Measurements from ENCODE around the gene APBB2. TPM values are rescaled to one million over a fixed set of nuclear protein-coding genes. Genes with fewer than 3 reads are reported as not detected.

APBB2 gene
- total RNA-seq, 4 donors from 2014 or later, result 47.5 to 99.9 (median 57.5) TPM

- no peaks in the 10 kb centered on the region for H3K36me3 ChIP-seq
- no peaks in the 10 kb centered on the region for H3K4me1 ChIP-seq
- no peaks in the 10 kb centered on the region for H3K27me3 ChIP-seq
- no peak for DNase-seq
- no peaks in the 10 kb centered on the region for H3K9me3 ChIP-seq
- TF ChIP-seq CTCF (IDR thresholded peaks at IDR 0.05), result no peak
- TF ChIP-seq POLR2A (IDR thresholded peaks at IDR 0.05), result no peak
- H3K4me3 ChIP-seq, result no peak overlapping the region
- H3K27ac ChIP-seq, result no peak overlapping the region
Measured at GRCh38 chr4:40990236-40990898, 224.0 kb downstream of the APBB2 start.

GRCh38 chr4:40987151-40987550 is 227.2 kb downstream of the APBB2 start:
- no peaks in the 10 kb centered on the region for H3K4me1 ChIP-seq
- H3K36me3 ChIP-seq, result no peaks in the 10 kb centered on the region
- H3K27ac ChIP-seq, result no peak overlapping the region
- TF ChIP-seq POLR2A (IDR thresholded peaks at IDR 0.05), result no peak
- TF ChIP-seq CTCF (IDR thresholded peaks at IDR 0.05), result no peak
- no peak overlapping the region for H3K4me3 ChIP-seq
- DNase-seq, result no peak
- no peaks in the 10 kb centered on the region for H3K27me3 ChIP-seq
- H3K9me3 ChIP-seq, result no peaks in the 10 kb centered on the region

GRCh38 chr4:40986375-40986774 is 228.0 kb downstream of the APBB2 start:
- no peaks in the 10 kb centered on the region for H3K27me3 ChIP-seq
- no peaks in the 10 kb centered on the region for H3K9me3 ChIP-seq
- no peak overlapping the region for H3K27ac ChIP-seq
- H3K4me1 ChIP-seq, result no peaks in the 10 kb centered on the region
- H3K4me3 ChIP-seq, result no peak overlapping the region
- DNase-seq, result no peak
- no peak for TF ChIP-seq CTCF (IDR thresholded peaks at IDR 0.05)
- no peak for TF ChIP-seq POLR2A (IDR thresholded peaks at IDR 0.05)
- no peaks in the 10 kb centered on the region for H3K36me3 ChIP-seq

- Histone ChIP-seq H3K27ac (no peak overlapping the region), H3K4me1 (no peaks in the 10 kb centered on the region), H3K4me3 (no peak overlapping the region), H3K27me3 (no peaks in the 10 kb centered on the region), H3K36me3 (no peaks in the 10 kb centered on the region), H3K9me3 (no peaks in the 10 kb centered on the region)
- TF ChIP-seq CTCF (IDR thresholded peaks at IDR 0.05) (no peak), POLR2A (IDR thresholded peaks at IDR 0.05) (no peak)
- no peak for DNase-seq
Measured at GRCh38 chr4:40984051-40984450, 230.3 kb downstream of the APBB2 start.

GRCh38 chr4:40980318-40980883 is 233.9 kb downstream of the APBB2 start:
- H3K9me3 ChIP-seq, result no peaks in the 10 kb centered on the region
- H3K27ac ChIP-seq, result no peak overlapping the region
- TF ChIP-seq POLR2A (IDR thresholded peaks at IDR 0.05) (no peak), CTCF (IDR thresholded peaks at IDR 0.05) (peak in 1 of 6 experiments; percentile 7)
- no peak for DNase-seq
- no peak overlapping the region for H3K4me3 ChIP-seq
- H3K36me3 ChIP-seq, result no peaks in the 10 kb centered on the region
- no peaks in the 10 kb centered on the region for H3K27me3 ChIP-seq
- no peaks in the 10 kb centered on the region for H3K4me1 ChIP-seq
